ENCODE results near the gene STIM1. TPM values are rescaled to one million over a fixed set of nuclear protein-coding genes. Genes with fewer than 3 reads are reported as not detected.

STIM1 gene
- total RNA-seq, 1 donor from 2014 or later, result 60.7 TPM

DNA sequence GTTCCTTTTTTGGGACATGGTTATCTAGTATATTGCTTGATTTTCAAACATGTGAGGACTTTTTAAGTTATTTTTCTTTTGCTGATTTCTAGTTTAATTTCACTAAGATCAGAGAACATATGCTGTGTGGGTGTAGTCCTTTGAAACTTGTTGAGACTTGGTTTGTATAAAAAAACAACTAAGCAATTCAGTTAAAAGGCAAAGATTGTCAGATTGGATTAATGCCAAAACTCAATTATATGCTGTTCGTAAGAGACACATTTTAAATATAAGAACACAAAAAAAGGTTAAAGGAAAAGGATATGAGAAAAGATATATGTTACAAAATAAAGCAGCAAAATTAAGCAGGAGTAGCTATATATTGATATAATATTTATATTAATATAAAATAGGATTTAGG, 221.3 kb downstream of the STIM1 start:
- intact Hi-C loops (cut with DNase I), result loop anchor here (10.0 kb wide), 1 partner anchor 122 kb away; no protein-coding TSS in a partner anchor
- H3K36me3 ChIP-seq, result peaks cover 21% of the 10 kb centered on the region

DNA sequence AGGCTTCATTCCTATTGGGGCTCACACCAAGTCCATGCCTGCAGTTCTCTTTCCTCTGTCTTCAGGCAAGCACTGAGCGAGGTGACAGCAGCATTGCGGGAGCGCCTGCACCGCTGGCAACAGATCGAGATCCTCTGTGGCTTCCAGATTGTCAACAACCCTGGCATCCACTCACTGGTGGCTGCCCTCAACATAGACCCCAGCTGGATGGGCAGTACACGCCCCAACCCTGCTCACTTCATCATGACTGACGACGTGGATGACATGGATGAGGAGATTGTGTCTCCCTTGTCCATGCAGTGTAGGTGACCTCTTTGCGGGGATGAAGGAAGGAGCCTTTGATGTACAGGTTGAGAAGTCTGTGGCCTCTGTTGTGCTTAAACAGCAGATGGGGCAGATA, 227.7 kb downstream of the STIM1 start:
- DNase-seq (no peak), ATAC-seq (no peak)
- Histone ChIP-seq H3K4me3 (no peak overlapping the region), H3K27ac (no peak overlapping the region), H3K9me3 (no peaks in the 10 kb centered on the region), H3K36me3 (peaks cover 73% of the 10 kb centered on the region), H3K27me3 (no peaks in the 10 kb centered on the region), H3K4me1 (no peaks in the 10 kb centered on the region)
- intact Hi-C loops (cut with DNase I), result no loop called here
- TF ChIP-seq, protein P1, sequence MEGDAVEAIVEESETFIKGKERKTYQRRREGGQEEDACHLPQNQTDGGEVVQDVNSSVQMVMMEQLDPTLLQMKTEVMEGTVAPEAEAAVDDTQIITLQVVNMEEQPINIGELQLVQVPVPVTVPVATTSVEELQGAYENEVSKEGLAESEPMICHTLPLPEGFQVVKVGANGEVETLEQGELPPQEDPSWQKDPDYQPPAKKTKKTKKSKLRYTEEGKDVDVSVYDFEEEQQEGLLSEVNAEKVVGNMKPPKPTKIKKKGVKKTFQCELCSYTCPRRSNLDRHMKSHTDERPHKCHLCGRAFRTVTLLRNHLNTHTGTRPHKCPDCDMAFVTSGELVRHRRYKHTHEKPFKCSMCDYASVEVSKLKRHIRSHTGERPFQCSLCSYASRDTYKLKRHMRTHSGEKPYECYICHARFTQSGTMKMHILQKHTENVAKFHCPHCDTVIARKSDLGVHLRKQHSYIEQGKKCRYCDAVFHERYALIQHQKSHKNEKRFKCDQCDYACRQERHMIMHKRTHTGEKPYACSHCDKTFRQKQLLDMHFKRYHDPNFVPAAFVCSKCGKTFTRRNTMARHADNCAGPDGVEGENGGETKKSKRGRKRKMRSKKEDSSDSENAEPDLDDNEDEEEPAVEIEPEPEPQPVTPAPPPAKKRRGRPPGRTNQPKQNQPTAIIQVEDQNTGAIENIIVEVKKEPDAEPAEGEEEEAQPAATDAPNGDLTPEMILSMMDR (IDR thresholded peaks at IDR 0.05), result no peak

More for the DNA sequence above, 221.3 kb downstream of the STIM1 start:
- Histone ChIP-seq H3K27ac (no peak overlapping the region), H3K4me3 (no peak overlapping the region), H3K27me3 (no peaks in the 10 kb centered on the region), H3K9me3 (no peaks in the 10 kb centered on the region), H3K4me1 (peaks cover 9% of the 10 kb centered on the region)
- TF ChIP-seq, protein P1 (IDR thresholded peaks at IDR 0.05), result no peak
- ATAC-seq (no peak), DNase-seq (no peak)

DNA sequence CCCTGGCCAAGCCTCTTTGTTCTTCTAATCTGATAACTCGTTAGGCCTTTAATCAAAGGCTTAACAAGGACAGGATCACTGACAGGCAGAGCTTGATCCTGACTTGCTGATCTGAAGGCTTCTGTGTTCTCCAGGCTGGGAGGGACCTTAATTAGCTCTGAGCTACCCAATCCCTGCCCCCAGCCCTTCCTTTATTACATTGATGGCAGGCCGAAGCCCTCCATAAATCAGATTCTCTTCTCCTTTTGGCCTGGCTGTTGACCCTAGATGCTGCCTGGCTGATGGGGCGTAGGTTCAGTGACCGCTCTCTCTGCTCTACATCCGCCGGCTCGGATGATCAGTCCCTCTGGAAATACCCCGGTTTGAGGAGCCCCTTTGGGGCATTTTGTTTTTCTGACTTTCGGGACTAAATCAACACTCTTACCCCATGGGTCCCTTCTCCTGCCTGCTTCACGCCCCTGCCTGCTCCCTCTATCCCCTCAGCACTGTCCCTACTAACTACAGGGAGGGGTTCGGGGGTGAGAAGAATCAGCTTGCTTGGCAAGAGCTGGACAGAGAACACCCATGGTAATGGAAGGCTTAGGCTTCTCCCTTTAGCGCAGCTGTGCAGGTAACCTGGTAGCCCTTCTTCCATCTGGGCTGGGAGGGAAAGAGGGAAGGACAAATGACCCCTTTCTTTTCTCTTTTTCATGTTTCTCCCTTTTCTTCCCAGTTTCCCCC, 229.1 kb downstream of the STIM1 start:
- Histone ChIP-seq H3K4me3 (no peak overlapping the region), H3K4me1 (no peaks in the 10 kb centered on the region), H3K9me3 (no peaks in the 10 kb centered on the region), H3K27me3 (no peaks in the 10 kb centered on the region), H3K36me3 (peaks cover 73% of the 10 kb centered on the region), H3K27ac (no peak overlapping the region)
- TF ChIP-seq, protein P1 (IDR thresholded peaks at IDR 0.05), result no peak
- ATAC-seq (no peak), DNase-seq (no peak)
- intact Hi-C loops (cut with DNase I), result no loop called here

DNA sequence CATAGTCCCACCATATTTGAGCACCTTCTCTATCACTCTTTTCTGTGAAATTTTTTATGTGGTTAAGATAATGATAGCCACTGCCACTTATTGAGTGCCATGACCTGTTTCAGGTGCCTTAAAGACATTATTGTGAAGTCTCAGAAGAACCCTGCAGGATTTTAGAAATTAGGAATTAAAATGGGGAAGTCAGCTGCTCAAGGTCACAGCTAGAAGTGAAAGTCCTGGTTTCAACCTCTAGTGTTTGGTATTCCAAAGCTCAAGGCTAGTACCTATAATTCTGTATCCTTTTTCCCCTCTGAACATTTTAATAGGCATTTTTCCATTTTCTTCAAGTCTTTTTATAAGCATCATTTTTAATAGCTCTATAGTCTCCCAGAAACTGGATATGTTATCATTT, 230.1 kb downstream of the STIM1 start:
- Histone ChIP-seq H3K4me1 (no peaks in the 10 kb centered on the region), H3K27me3 (no peaks in the 10 kb centered on the region), H3K4me3 (no peak overlapping the region), H3K27ac (no peak overlapping the region), H3K36me3 (peaks cover 70% of the 10 kb centered on the region), H3K9me3 (no peaks in the 10 kb centered on the region)
- DNase-seq (no peak), ATAC-seq (no peak)
- intact Hi-C loops (cut with DNase I), result no loop called here
- TF ChIP-seq, protein P1 (IDR thresholded peaks at IDR 0.05), result no peak

DNA sequence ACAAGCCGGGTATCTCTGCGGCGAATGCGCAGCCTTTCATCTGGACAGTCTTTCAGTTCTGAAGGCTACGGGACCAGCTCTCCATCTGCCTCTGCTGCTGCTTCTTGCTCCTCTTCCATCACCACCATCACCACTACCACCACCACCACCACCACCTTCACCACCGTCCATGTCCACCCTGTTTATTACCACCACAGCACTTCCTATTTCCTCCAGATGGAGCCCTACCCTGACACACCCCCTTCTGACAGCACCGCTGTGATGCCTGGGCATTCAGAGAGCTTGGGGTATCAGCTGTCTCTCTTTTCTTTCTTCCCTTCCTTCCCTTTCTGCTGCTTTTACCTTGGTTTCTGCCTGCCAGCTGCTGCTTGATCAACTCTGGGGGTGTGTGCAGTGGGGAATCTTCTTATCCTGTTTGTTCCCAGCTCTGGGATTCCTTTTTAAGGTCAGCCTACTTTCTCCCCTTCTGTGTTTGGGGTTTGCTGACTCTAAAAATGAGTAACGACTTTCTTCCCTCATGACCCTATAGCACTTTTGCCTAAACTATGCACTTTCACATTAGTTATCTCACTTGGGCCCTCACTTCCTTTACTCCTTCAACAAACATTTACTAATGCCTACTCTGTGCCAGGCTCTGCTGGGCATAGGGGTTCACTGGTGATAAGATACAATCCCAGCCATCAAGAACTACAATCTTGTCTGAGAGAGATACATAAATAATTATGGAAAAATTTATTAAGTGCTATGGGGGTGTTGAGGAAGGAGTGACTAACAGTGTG, 231.3 kb downstream of the STIM1 start:
- Histone ChIP-seq H3K4me3 (no peak overlapping the region), H3K9me3 (no peaks in the 10 kb centered on the region), H3K36me3 (peaks cover 66% of the 10 kb centered on the region), H3K4me1 (no peaks in the 10 kb centered on the region), H3K27me3 (no peaks in the 10 kb centered on the region), H3K27ac (no peak overlapping the region)
- intact Hi-C loops (cut with DNase I), result no loop called here
- no peak for ATAC-seq
- TF ChIP-seq, protein P1 (IDR thresholded peaks at IDR 0.05), result no peak
- DNase-seq, result no peak
